ENCODE results near the gene N4BP3.

N4BP3 gene

DNA sequence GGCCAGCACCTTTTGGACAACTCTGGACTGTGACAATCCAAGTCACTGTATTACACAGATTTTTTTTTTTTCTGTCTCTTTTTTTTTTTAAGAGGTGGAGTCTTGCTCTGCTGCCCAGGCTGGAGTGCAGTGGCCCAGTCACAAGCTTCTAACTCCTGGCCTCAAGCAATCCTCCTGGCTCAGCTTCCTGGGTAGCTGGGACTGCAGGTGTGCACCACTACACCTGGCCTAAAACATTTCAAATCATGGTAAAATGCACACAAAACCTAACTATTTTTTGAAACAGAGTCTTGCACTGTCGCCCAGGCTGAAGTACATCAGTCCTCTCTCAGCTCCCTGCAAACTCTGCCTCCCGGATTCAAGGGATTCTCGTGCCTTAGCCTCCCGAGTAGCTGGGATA, 7.2 kb upstream of the N4BP3 start:
- Histone ChIP-seq H3K4me3 (replicated peaks; ENCODE audit: low read depth, low read length) (no peak overlapping the region), H3K27me3 (replicated peaks; ENCODE audit: control insufficient read depth, insufficient read depth, low read length) (no peaks in the 10 kb centered on the region), H3K36me3 (ENCODE audit: control insufficient read depth, insufficient read depth, low read length) (no peaks in the 10 kb centered on the region)
- TF ChIP-seq, protein P1, sequence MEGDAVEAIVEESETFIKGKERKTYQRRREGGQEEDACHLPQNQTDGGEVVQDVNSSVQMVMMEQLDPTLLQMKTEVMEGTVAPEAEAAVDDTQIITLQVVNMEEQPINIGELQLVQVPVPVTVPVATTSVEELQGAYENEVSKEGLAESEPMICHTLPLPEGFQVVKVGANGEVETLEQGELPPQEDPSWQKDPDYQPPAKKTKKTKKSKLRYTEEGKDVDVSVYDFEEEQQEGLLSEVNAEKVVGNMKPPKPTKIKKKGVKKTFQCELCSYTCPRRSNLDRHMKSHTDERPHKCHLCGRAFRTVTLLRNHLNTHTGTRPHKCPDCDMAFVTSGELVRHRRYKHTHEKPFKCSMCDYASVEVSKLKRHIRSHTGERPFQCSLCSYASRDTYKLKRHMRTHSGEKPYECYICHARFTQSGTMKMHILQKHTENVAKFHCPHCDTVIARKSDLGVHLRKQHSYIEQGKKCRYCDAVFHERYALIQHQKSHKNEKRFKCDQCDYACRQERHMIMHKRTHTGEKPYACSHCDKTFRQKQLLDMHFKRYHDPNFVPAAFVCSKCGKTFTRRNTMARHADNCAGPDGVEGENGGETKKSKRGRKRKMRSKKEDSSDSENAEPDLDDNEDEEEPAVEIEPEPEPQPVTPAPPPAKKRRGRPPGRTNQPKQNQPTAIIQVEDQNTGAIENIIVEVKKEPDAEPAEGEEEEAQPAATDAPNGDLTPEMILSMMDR (IDR thresholded peaks at IDR 0.05; ENCODE audit: insufficient read depth, low read length, poor library complexity, severe bottlenecking), result no peak
- no peak for DNase-seq (ENCODE audit: extremely low read depth, insufficient read length)

DNA sequence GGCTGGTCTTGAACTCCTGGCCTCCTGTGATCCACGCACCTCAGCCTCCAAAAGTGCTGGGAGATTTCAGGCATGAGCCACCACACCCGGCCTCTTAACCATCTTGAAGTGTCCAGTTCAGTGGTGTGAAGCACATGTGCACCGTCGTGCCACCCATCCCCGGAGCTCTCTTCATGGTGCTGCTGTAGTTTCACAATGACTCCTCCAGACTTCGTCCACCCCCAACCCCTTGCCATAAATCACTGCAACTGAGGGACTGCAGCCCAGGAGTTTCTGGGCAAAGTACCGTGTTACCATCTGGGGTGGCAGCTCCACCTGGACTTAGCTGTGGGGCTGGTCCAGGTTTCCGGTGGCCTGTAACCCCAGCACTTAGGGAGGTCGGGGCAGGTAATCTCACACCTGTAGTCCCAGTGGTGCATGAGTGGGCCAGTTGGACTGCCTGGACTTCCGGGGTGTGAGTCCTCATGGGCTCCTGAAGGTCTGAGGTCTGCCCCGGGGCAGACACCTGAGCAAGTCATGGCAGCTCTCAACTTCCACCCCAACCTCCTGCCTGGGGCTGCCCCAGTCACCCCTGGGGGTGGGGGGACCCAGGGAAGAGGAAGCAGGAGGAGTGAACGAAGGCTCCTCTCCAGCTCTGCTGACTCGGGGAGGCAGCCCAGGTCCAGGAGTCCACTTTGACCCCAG, 6.6 kb upstream of the N4BP3 start:
- Histone ChIP-seq H3K27me3 (replicated peaks; ENCODE audit: control insufficient read depth, insufficient read depth, low read length) (no peaks in the 10 kb centered on the region), H3K4me3 (replicated peaks; ENCODE audit: low read depth, low read length) (no peak overlapping the region), H3K36me3 (ENCODE audit: control insufficient read depth, insufficient read depth, low read length) (no peaks in the 10 kb centered on the region)
- peak; percentile 54 for DNase-seq (ENCODE audit: extremely low read depth, insufficient read length)
- TF ChIP-seq, protein P1 (IDR thresholded peaks at IDR 0.05; ENCODE audit: insufficient read depth, low read length, poor library complexity, severe bottlenecking), result no peak

DNA sequence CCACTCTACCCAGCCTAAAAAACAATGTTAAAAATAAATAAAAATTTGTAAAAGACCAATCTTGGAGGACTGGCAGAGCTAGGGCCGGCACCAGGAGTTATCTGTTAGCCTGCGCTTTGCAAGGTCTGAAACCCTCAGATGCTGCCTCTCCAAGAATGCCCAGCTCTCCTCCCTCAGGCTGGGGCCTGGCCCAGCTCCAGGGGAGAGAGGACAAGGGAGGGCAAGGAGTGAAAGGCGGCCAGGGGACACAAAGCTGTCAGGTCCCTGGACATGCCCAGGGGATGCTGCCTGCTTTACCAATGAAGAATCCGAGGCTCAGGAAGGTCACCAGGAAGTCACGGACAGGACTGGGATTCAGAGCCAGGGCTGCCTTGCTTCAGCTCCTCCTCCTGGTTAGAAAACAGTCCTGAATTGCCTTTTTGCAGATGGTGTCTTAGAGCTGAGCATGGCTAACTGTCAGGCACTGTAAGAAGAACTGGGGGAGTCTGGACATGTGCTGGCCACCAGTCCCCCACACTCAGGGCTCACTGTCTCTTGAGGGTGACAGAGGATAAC, 5.5 kb upstream of the N4BP3 start:
- no peak for DNase-seq (ENCODE audit: extremely low read depth, insufficient read length)
- TF ChIP-seq, protein P1 (IDR thresholded peaks at IDR 0.05; ENCODE audit: insufficient read depth, low read length, poor library complexity, severe bottlenecking), result no peak
- no peaks in the 10 kb centered on the region for H3K27me3 ChIP-seq (replicated peaks; ENCODE audit: control insufficient read depth, insufficient read depth, low read length)
- H3K4me3 ChIP-seq (replicated peaks; ENCODE audit: low read depth, low read length), result no peak overlapping the region
- H3K36me3 ChIP-seq (ENCODE audit: control insufficient read depth, insufficient read depth, low read length), result no peaks in the 10 kb centered on the region

DNA sequence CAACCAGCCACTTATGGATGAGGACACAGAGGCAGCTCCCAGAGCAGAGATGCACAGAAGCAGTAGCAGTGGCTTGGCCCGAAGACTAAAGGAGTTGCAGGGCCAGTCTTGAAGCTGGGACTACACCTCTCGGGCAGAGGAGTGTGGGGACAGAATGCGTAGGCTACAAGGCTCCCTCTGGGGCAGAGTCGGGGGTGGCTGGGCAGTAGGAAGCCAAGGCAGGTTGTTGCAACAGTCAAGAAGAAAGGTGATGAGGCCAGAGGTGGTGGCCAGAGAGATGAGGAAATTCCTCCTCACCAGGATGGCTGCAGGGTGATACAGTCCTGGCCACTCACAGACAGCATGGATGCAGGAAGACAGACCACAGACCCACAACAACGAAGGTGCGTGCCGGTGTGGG, 4.9 kb upstream of the N4BP3 start:
- Histone ChIP-seq H3K4me3 (replicated peaks; ENCODE audit: low read depth, low read length) (no peak overlapping the region), H3K36me3 (ENCODE audit: control insufficient read depth, insufficient read depth, low read length) (no peaks in the 10 kb centered on the region), H3K27me3 (replicated peaks; ENCODE audit: control insufficient read depth, insufficient read depth, low read length) (no peaks in the 10 kb centered on the region)
- DNase-seq (ENCODE audit: extremely low read depth, insufficient read length), result no peak
- TF ChIP-seq, protein P1 (IDR thresholded peaks at IDR 0.05; ENCODE audit: insufficient read depth, low read length, poor library complexity, severe bottlenecking), result no peak

DNA sequence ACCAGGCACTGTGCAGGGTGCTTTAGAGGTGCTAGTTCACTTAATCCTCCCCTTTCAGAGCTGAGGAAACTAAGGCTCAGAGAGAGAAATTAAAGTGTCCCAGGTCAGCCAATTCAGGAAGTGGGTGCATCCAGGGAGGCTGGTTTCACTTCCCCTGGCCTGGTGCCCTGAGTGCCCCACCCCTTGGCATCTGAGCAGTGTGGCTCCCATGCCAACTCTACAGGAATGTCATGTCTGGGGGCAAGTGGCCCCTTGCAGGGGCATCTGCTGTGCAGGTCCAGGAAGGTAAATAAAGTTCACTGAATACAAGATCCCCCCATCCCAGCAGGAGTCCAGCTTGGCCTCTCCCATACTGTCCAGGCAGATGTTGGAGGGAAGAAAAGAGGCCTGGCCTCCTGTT, 4.4 kb upstream of the N4BP3 start:
- Histone ChIP-seq H3K36me3 (ENCODE audit: control insufficient read depth, insufficient read depth, low read length) (no peaks in the 10 kb centered on the region), H3K27me3 (replicated peaks; ENCODE audit: control insufficient read depth, insufficient read depth, low read length) (no peaks in the 10 kb centered on the region), H3K4me3 (replicated peaks; ENCODE audit: low read depth, low read length) (no peak overlapping the region)
- TF ChIP-seq, protein P1 (IDR thresholded peaks at IDR 0.05; ENCODE audit: insufficient read depth, low read length, poor library complexity, severe bottlenecking), result no peak
- DNase-seq (ENCODE audit: extremely low read depth, insufficient read length), result no peak

Measured in GM06990 (cell line).